Dermis blood vessel endothelial cell (primary cell): ENCODE measurements around the gene MAML3. TPM values are rescaled to one million over a fixed set of nuclear protein-coding genes. Genes with fewer than 3 reads are reported as not detected.

Experiments
- DNase-seq: peaks from one replicate; pipeline ENCODE4 v3.0.0; 2010
- total RNA-seq: library from RNA; depleted of rRNA; stranded (reverse); fragments of >200 nt; gene quantifications from 2 replicates; pipeline ENCODE4 v1.2.3, GENCODE V29; 2014

Gene MAML3
- total RNA-seq, 1 donor from 2014 or later, result 5.6 TPM

DNA sequence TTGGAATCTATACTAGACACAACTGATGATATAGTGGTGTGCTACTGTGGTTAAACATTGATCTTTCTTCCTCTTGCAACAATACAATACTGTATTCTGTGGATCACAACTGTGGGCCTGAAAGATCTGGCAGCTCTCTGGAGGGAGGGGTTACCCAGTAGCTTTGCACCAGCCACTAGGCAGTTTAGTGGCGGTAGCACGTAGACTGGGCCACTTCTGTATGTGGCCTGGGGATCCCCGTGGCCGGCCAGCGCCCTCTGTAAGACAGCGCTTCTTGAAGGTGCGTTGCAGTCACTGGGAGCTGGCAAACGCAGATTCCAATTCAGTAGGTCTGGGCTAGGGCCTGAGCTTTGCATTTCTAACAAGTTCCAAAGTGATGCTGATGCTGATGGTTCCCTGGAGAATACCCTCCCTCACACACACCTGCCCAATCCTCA is 319.7 kb downstream of the MAML3 start:
- no peak for DNase-seq

DNA sequence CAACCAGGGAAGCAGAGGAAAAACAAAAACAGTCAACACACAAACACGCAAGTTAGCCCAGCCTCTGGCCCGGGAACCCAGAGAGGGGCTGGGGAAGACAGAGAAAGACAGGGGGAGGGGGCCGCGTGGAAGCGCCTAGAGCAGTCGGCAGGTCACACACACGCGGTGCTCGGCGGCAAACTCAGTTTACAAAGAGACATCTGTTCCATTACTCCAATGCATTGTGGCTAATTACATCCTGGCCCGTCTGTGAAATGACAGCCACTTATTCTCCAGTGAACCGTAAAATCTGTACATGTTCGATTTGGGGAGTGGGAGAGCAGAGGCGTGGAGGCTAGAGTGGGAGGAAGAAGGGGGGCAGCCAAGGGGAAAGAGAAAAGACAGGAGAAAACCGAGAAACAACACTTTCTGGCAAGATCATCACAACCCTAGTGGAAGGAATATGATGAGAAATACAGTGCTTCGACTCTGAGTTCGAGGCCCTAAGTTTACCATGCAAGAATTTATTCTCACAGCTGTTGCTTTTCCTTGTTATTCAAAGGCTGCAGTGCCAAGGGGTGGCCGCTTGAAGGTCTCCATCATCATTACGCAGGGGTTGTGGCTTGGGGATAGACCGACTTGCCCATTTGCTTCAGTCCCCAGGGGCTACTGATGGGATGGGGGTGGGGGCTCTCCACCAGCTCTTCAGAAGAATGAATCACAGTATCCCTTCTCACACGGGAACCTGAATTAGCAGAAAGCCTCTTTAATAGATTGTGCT is 320.7 kb downstream of the MAML3 start:
- no peak for DNase-seq

DNA sequence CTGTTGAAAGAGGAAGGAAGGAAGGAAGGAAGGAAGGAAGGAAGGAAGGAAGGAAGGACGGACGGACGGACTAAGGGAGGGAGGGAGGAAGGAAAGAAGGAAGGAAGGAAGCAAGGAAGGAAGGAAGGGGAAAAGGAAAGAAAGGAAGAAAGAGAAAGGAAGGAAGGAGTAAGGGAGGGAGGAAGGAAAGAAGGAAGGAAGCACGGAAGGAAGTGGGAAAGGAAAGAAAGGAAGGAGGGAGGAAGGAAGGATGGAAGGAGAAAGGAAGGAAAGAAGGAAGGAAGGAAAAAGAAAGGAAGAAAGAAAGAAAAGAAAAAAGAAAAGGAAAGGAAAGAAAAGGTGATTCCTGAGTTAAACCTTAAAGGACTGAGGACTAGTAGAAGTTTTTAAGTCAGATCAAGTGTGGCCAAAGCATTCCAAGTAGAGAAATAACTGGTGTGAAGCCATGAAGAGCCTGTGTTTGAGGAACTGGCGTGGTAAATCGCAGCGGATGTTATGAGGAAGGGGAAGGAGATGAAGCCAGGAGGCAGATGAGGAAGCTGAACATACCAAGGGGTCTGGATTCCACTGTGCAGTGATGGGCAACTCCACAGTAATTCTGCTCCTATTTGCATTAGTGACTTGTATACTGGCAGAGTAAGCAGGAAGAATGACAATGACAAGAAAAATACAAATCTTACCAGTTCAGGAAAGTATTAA is 324.9 kb downstream of the MAML3 start:
- DNase-seq, result no peak

DNA sequence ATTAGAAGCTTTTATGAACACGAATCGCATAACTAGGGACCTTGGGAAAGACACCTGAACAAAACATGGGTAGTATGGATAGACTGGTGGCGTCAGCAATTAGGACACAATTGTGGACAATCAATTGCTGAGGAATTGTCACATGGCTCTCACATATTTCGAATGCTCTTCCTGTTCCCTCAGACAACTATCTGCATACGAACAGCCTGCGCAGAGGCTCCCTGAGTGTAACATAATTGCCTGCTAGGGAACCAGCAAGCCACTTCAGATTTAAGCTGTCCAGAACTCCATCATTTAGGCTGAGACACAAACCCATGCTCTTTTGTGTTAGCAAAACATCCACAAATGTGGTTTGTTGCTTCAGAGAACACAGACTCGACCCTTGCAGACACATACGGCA is 327.6 kb downstream of the MAML3 start:
- no peak for DNase-seq

DNA sequence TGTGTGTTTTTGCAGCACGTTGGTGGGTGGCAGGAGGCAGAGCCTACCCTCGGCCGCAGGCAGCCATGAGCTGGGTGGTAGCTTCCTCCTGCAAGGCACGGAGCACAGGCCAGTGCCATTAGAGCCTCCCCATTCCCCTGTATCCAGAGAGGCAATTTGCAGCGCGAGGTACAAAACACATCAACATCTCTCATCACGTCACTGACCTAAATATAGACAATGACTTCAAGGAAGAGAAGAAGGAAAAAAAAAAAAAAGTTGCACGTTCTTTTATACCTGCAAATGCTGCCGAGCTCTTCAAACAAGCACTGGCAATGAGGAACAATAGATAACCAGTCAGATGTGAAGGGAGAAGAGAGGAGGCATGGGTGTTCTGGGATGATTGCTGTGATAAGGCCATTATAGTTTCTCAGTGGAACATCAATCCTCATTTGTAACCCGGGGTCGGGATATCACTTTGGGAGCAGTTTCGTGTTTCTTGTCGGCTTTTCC is 328.4 kb downstream of the MAML3 start:
- DNase-seq, result no peak

DNA sequence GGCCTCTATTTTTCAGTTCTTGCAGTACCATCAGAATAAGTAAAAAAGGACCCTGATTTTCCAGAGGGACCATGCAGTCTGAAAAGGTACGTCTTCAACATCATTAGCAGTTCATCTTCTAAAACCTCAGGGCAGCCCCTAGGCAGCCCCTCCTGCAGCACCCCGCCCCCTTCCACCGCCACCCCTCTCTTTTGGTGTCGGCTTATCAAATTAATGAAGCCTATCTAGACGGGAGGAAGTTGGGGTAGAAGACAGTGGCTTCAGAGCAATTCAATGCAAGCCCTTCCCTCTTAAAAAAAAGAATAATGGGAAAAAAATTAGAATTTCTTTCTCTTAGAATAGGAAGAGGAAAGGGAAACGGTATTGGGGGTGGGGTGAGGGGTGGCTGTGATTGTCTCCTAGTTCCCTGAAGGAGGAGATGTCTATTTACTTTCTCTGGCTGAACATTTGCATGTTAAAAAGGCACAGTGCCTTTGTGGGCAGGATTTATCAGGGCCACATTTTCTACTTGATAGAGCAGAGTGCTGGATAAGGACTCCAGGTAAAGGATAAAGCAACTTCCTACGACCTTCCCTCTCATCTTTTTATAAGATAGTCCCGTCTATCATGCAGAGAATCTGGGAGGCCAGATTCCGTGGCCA is 329.0 kb downstream of the MAML3 start:
- no peak for DNase-seq

DNA sequence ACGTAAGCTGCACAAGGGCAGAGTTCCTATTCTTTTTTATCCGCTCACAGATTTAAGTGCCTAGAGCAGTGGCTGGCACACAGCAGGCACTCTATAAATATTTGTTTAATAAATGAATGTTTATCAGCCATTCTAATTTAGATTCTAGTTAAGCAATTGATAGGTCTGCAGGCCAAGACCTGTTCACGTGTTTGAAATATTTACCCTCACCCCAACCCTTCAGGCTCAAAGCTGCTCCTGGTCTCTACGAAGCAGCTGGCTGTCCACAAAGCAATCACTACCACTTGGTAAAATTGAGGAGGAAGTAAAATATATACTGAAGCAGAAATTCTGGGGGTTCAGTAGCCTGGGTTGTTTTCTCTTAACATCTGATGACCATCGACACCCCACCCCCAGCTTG is 330.2 kb downstream of the MAML3 start:
- no peak for DNase-seq

DNA sequence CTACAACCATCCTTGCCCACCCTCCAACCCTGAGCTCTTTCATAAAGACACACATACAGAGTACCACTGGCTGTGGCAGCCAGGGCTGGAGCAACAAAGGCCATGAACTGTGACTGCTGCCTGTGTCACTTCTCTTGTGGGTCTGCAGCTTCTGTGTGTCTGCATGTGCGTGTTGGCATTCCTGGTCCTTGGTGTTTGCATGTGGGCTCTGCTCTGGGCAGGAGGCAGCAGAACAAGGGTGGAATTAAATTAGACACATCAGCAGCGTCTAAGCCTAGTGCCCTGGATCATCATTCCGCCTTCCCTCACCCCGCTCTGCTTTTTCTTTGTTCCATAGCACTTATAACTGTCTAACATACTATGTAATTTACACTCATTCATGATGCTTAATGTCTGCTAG is 330.6 kb downstream of the MAML3 start:
- DNase-seq, result no peak

DNA sequence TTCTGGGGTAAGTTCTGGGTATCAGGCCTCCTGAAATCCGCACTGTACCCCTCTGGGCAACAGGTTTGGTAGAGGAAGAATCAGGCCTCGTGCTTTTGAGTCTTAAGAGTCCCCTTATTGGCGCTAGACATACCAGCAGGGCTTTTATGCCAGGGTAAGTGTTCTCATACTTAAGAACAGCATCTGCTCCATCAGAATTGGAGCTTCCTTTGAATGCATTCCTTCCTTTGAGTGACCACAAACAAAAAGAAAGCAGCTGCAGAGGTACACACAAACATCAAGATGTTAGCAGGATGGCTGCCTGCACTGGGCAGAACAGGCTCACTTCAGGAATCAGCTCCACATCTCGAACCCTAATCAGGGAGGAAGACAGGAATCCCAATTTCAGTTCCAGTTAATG is 331.6 kb downstream of the MAML3 start:
- no peak for DNase-seq

DNA sequence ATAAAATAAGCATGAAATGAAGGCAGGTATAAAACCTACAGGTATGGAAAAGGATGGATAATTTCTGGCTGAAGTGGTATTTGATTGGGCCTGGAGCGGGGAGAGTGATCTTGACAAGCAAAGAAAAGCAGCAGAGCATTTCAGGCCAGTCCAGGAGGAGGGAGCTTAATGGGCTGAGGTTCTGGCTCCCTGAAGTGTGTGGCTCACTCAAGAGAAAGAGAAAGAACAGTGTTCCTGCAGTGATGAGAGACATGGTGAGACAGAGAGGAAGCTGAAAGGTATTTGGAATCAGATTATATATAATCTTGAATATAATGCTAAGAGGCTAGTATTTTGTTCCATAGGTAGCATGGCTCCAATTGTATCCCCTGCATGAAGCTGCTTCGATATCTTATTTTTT is 334.9 kb downstream of the MAML3 start:
- no peak for DNase-seq

DNA sequence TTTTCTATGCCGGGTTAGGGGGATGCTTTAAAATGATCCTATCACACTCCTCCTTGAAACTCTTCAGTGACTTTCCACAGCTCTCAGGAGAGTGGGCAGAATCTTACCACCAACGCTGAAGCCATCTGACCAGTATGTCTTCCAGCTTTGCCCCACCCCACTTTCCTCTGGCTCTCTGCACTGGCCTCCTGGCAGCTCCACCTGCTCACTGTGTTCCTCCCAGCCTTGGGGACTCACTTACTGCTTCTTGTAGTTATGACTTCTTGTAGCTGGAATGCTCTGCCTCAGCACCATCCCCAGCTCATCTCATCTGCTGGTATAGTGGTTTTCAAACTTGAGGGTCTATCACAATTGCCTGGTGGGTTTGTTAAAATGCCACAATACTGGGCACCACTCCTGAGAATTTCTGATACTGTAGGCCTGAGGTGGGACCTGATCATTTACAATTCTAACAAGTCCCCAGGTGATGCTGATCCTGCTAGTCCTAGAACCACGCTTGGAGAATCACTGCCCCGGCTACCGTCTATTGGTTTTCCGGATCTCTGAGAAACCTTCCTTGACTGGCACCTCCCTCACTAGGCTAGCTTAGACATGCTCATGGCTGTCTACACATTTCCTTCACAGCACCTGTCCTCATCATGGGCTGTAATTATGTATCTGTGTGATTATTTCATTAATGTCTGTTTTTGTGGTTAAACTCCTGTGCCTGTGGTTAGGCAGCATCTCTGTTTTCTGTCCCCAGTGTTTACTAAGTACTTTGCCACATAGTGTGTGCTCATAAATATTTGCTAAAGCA is 336.1 kb downstream of the MAML3 start:
- no peak for DNase-seq

DNA sequence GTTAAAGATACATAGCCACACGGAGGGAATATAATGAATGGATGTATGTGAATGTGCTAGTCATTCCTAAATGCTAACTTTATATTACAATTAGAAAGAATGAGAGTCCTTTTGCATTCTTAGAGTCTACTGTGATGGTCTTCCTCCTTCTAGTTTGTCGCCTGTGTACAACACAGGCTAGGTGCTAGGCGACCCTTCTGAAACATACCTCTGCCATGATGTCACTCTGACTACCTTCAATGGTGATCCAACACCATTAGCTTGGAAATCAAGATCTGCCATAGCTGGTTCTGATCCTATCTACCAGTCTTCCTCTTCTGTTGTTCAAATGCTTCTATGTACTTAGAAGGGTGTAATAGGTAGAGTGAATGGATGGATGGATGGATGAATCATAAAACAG is 337.1 kb downstream of the MAML3 start:
- DNase-seq, result peak; percentile 21

DNA sequence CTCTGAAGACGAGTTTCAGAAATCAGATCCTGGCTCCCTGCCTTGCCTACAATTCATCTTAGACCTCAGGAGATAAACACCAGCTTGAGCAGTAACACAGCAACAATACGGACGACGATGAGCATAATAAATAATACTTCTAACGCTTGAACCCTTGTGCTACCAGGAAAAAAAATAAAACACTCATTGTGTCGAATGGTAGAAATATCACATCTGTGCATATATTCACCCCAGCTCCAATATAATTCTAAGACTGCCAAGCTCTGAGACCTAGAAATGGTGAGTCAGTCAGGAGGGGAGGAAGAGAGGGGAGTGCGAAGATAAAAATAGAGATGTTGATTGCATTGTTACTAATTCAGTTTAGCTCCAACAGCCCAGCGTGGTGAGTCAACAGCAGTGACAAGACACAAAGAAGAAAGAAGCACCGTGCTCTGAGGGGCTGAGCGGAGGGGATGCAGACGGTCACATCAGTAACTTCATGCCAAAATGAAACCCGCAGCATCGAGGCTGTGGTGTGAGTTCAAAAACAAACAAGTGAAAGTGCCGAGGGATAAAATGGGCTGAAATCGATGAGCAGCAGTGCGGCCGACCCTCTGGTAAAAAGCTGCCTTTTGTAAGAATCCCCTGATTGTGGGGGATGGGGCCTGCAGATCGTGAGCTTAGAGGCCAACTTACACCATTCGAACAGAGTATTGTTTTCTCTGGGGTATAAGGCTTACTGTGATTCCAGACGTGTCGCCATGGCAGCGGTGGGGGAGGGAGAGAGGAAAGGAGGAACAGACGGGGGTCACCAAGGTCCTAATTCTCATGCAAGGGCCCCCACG is 338.0 kb downstream of the MAML3 start:
- DNase-seq, result peak; percentile 87

DNA sequence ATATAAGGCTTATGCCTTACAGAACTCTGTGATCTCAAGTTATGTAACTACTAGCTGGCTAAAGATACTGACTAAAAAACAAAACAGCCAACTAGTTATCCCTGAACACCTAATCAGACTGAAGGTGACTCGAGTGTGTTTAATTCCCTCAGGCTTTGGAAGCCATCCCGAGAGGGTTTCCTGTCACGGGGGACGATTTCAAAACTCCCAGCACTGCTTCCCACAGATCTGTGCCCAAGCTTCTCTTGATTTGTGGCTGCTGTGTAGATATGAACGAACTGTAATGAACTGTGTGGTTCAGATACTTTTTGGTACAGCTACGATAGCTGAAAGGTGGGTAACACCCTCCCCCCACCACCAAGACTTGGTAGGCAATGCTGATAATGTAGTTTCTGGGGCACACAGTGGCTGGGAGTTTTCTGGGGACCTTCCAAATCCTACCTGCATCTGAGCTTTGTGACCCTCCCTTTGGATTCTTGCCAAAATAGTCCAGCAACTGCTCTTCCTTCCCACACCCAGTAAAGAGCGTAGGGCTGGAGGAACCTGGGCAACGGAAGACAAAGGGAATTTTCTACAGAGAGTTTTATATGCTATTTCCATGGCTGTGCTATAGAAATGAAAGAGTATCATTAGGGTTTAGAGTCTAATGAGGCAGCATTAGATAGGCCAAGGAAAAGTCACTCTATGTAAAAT is 339.5 kb downstream of the MAML3 start:
- DNase-seq, result peak; percentile 30

DNA sequence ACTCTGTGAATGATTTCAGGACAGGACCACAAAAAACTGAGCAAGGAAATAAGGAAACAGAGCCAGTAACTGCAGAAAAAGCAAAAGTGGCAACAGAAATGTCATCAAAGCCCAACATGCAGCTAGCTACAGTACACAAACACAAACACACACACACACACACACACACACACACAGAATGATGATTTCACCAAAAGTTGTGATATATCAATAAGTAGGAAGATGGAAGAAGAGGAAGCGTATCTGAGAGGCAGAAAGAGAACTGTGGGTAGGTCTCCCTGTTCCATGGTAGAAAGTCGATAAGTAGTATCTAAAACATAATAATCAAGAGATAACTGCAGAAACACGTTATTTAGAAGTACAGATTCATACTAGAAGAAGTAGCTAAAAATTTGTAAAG is 340.1 kb downstream of the MAML3 start:
- DNase-seq, result no peak

DNA sequence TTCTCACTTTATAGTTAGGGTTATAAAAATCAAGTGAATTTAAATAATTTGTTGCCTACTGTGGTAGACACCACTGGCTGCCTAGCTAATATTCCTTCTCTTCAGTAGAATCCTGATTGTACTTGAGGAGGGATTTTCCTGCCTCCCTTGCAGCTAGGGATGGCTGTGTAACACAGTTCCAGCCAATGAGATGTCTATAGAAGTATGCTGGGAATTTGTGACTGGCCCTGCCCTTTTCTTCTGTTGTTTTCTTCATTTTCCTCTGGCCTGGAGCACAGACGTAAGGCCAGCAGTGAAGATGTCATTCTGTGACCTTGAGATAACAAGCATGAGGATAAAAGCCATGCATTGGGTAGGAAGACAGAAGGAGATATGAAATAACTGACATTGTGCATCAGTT is 343.3 kb downstream of the MAML3 start:
- no peak for DNase-seq

DNA sequence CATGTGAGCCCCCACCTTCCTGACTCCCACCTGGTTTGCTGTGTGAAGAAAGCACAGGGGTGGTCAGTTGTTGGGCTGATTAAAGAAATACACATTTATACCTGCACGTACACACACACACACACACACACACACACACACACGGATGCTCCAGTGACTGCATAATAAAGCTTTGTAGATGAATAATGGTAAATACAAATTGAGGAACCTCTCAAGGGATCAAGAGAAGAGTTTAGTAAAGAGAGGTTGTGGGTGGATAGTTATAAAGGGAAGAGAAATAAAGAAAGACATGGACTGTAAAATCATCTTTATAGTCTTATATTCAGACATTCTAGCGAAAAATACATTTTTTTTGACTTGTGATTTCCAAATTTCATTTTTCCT is 344.2 kb downstream of the MAML3 start:
- no peak for DNase-seq

DNA sequence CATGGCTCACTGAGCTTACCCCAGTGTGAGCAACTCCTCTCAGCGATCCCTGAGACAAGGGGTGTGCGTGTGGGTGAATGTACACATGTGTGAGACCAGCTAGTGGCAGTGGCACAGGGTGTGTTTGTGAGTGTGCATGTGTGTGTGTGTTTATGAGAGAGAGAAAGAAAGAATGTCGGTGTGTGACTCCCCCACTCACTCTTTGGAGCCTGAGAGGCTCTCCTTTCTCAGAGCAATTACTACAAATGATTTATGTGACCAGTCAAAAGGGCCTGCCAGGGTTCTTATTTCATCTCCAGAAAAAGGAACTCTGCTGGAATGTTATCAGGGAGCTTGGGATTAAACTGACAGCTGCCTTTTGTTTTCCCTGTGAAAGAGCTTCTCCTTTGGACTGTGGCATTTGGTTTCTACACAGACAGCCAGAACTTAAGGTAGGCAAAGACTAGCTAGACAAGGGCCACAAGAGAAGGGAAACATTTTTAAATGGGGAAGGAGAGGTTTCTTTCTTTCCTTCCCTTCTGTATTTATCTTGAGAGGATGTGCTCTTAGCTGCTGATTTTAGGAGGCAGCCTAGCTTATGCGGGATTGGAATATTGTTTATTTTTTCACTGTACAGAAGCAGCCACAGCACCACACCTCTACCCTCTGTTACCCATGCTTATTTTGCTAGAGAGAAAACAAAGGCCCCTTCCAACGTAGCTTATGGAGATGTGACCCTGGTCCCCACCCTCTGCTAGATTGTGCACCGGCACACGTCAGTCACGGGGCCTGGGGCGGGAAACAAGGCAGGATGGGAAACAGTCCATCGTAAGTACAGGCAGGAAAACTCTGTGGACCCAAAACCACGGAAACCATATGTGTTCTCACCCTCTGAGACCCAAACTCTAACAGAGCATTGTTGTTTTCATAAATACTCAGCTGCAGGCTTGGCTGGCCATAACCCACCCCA is 344.9 kb downstream of the MAML3 start:
- peak; percentile 40 for DNase-seq

DNA sequence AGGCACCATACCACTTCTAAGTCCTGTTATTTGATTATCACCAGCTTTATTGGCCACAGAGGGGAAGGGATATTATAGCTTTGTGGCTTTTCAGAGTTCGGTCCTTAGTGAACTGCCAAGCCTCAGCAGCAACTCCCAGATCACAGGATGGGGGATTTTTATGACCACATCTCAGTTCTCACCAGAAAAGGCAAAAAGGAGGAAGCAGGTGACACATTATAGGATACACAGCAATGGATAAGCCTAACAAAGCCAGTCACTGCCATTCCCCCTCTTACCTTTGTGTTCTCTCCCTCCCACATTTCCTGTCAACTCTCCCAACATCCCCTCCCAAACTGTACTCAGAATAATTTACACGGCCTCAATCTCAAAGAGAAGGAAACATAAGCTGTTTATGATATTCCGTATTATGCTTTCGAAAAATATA is 345.6 kb downstream of the MAML3 start:
- peak; percentile 59 for DNase-seq

DNA sequence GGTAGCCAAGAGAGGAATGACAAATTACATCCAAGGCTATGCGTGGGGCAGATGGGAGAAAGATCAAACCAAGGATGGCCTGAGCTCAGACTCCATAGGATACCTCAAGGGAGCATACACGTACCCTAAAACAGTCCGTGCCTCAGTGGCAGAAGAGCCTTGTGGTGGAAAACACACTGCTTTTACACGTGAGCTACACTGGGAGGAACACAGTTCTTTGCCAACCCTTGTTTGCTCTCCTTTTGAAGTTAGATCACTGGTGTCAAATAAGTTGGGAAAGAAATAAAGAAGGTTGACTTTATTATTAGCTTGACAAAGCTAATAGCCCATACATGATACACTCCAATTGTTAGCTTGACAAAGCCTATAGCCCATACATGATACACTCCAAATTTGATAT is 346.5 kb downstream of the MAML3 start:
- DNase-seq, result no peak
